Measurements from ENCODE around the gene GNAZ. TPM values are rescaled to one million over a fixed set of nuclear protein-coding genes. Genes with fewer than 3 reads are reported as not detected.

Gene GNAZ
- total and polyA plus RNA-seq, 2 of the 8 experiments (the other 6 are each of a cell fraction or from before 2014, with no cell fraction given): 6.6 to 9.6 TPM

DNA sequence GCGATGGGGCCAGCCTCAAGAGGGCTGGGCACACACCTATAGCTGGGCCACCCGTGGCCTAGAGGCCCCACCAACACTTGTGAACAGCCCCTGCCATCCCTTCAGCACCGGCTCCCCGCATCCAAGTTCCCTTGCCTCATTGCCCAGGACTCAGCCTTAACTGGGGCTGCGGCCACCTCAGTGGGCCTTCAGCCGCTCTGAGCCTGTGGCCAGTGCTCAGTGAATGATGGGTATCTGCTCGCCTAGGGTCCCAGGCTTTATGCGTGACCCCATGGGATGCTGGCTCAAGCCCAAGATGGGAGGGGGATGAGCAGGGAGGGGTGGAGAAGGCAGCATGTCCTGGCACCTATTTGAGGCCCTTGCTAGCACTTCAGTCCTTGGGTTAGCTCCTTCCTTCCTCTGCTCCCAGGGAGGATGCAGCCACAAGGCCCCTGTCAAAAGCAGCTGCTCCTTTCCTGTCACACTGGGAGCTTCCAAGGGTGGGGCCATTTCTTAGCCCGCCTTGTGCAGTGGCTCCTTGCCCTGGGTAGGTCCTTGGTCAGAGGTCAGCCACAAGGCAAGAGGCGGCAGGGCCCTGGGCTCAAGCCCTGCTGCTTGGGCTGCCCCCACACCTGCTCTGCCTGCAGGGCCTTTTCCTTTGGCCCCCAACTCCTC is 31.8 kb downstream of the GNAZ start (continued):
- no peak for TF ChIP-seq CHD7 (IDR thresholded peaks at IDR 0.05; ENCODE audit: insufficient replicate concordance, low read length)
- TF ChIP-seq RBBP5 (IDR thresholded peaks at IDR 0.05; ENCODE audit: borderline replicate concordance, low read depth, low read length): no peak
- no peak for TF ChIP-seq CEBPB (IDR thresholded peaks at IDR 0.05; ENCODE audit: low read depth, low read length)
- TF ChIP-seq RFX5 (IDR thresholded peaks at IDR 0.05; ENCODE audit: borderline replicate concordance, low read depth, low read length): no peak
